Measurements from ENCODE around the gene REXO1. TPM values are rescaled to one million over a fixed set of nuclear protein-coding genes. Genes with fewer than 3 reads are reported as not detected.

The REXO1 gene
- total RNA-seq, 1 experiment from 2014 or later: 52.1 TPM

DNA sequence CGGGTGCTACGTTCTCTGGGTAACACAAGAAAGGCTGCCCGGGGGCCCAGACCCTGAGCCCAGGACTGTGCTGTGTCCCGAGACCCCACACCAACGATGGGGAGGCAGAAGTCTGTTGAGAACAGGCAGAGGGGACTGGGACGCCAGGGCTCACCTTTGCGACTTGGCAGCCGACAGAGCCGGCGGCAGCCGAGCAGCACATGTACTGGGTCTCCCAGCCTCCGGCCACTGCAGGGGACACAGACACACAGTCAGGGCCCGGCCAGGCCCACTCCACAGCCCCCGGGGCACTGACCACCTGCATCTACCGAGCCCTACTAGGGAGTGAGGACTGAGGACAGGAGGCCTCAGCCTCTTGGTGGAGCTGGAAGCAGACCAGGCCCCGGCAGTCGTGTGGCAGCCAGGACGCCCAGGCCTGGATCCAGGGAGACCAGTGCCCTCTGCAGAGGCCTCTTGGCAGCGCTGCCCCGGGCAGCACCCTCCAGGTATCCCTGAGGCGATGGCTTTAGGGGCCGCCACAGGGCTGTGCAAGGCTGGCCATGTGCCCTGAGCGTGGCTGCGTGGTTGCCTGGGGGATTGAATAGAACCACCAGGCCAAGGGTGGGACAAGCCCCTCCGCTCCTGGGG lies 30.6 kb downstream of the REXO1 start:
- no peaks in the 10 kb centered on the region for H3K27me3 ChIP-seq (ENCODE audit: control insufficient read depth, insufficient read depth, low read length)
- H3K27ac ChIP-seq (ENCODE audit: low read length): no peak overlapping the region
- ATAC-seq: no peak
- TF ChIP-seq POLR2AphosphoS5 (IDR thresholded peaks at IDR 0.05; ENCODE audit: low read depth, low read length): no peak
- no peak for TF ChIP-seq SIN3A (IDR thresholded peaks at IDR 0.05; ENCODE audit: borderline replicate concordance, insufficient read depth, low read depth, low read length)
- TF ChIP-seq TCF7L2 (IDR thresholded peaks at IDR 0.05; ENCODE audit: low read depth, low read length): no peak
- TF ChIP-seq, protein P1, sequence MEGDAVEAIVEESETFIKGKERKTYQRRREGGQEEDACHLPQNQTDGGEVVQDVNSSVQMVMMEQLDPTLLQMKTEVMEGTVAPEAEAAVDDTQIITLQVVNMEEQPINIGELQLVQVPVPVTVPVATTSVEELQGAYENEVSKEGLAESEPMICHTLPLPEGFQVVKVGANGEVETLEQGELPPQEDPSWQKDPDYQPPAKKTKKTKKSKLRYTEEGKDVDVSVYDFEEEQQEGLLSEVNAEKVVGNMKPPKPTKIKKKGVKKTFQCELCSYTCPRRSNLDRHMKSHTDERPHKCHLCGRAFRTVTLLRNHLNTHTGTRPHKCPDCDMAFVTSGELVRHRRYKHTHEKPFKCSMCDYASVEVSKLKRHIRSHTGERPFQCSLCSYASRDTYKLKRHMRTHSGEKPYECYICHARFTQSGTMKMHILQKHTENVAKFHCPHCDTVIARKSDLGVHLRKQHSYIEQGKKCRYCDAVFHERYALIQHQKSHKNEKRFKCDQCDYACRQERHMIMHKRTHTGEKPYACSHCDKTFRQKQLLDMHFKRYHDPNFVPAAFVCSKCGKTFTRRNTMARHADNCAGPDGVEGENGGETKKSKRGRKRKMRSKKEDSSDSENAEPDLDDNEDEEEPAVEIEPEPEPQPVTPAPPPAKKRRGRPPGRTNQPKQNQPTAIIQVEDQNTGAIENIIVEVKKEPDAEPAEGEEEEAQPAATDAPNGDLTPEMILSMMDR (IDR thresholded peaks at IDR 0.05): no peak
- TF ChIP-seq, protein P2, sequence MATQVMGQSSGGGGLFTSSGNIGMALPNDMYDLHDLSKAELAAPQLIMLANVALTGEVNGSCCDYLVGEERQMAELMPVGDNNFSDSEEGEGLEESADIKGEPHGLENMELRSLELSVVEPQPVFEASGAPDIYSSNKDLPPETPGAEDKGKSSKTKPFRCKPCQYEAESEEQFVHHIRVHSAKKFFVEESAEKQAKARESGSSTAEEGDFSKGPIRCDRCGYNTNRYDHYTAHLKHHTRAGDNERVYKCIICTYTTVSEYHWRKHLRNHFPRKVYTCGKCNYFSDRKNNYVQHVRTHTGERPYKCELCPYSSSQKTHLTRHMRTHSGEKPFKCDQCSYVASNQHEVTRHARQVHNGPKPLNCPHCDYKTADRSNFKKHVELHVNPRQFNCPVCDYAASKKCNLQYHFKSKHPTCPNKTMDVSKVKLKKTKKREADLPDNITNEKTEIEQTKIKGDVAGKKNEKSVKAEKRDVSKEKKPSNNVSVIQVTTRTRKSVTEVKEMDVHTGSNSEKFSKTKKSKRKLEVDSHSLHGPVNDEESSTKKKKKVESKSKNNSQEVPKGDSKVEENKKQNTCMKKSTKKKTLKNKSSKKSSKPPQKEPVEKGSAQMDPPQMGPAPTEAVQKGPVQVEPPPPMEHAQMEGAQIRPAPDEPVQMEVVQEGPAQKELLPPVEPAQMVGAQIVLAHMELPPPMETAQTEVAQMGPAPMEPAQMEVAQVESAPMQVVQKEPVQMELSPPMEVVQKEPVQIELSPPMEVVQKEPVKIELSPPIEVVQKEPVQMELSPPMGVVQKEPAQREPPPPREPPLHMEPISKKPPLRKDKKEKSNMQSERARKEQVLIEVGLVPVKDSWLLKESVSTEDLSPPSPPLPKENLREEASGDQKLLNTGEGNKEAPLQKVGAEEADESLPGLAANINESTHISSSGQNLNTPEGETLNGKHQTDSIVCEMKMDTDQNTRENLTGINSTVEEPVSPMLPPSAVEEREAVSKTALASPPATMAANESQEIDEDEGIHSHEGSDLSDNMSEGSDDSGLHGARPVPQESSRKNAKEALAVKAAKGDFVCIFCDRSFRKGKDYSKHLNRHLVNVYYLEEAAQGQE (IDR thresholded peaks at IDR 0.05; ENCODE audit: insufficient read depth in 1 of 2, low read depth in 2 of 2, low read length in 1 of 2): no peak
- peaks cover 11% of the 10 kb centered on the region; the same call in 1 of the 2 replicates for H3K4me1 ChIP-seq (ENCODE audit: control insufficient read depth, insufficient read depth, low read length)
- intact Hi-C loops (cut with micrococcal nuclease; ENCODE audit: unreplicated experiment) (no loop called here), in situ Hi-C loops (cut with HindIII; ENCODE audit: low pct_unique_long_range_greater_than_20kb, low sequenced_read_pairs) (no loop called here)
- DNase-seq (ENCODE audit: low read depth, low spot score): no peak
- no peaks in the 10 kb centered on the region for H3K36me3 ChIP-seq (ENCODE audit: control insufficient read depth, insufficient read depth, low read length)
- no TSS peak for BruUV-seq (replicated peaks)
- H3K4me3 ChIP-seq (ENCODE audit: low read depth in 2 of 2, low read length in 2 of 2): no peak overlapping the region
- POLR2A ChIA-PET: no interaction called here
- no peaks in the 10 kb centered on the region for H3K9me3 ChIP-seq (ENCODE audit: control insufficient read depth, insufficient read depth, low read depth, low read length)
- CTCF ChIA-PET: interaction anchor here (0.9 kb wide), 1 partner anchor 20 kb away, joined by 3 read pairs; no protein-coding TSS in a partner anchor

DNA sequence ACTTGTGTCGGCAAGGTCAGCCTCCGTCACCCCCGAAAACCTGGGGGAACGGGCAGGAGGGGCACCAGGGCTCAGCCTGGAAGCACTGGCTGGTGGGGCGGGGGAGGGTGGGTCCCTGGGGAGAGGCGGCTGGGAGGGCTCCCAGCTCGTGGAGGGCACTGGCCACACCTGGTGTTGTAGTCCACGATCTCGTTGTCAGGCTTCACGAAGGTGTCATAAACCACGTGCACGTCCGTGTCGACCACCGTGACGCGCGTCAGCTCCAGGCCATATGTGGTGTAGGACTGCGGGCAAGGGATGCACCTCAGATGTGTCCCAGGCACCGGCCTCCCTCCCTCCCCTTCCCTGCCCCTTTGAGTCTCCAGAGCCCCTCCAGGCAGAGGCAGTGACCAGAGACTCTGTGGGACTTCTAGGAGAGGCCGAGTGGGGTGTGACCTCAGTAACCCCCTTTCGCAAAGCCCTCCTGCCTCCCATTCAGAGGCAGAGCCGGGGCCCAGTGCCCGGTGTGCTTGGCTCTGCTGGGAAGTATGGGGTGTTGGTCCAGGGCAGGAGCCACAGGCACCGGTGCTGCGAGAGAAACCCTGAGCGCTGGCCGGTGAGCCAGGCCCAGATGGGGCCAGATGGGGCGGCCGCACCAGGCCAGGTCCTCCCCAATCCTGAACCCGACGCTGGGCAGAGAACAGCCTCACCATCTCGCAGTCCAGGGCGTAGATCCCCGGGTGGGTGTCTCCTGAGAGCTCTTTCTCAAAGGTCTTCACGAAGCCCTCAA lies 31.6 kb downstream of the REXO1 start:
- no peak for DNase-seq (ENCODE audit: low read depth, low spot score)
- Histone ChIP-seq H3K4me3 (ENCODE audit: low read depth in 2 of 2, low read length in 2 of 2) (no peak overlapping the region), H3K36me3 (ENCODE audit: control insufficient read depth, insufficient read depth, low read length) (no peaks in the 10 kb centered on the region), H3K27ac (ENCODE audit: low read length) (no peak overlapping the region), H3K27me3 (ENCODE audit: control insufficient read depth, insufficient read depth, low read length) (no peaks in the 10 kb centered on the region), H3K9me3 (ENCODE audit: control insufficient read depth, insufficient read depth, low read depth, low read length) (no peaks in the 10 kb centered on the region), H3K4me1 (ENCODE audit: control insufficient read depth, insufficient read depth, low read length) (peaks cover 11% of the 10 kb centered on the region; the same call in 1 of the 2 replicates)
- no peak for ATAC-seq
- TF ChIP-seq, protein P1 (IDR thresholded peaks at IDR 0.05): no peak
- TF ChIP-seq SIN3A (IDR thresholded peaks at IDR 0.05; ENCODE audit: borderline replicate concordance, insufficient read depth, low read depth, low read length) (no peak), TCF7L2 (IDR thresholded peaks at IDR 0.05; ENCODE audit: low read depth, low read length) (no peak), POLR2AphosphoS5 (IDR thresholded peaks at IDR 0.05; ENCODE audit: low read depth, low read length) (no peak)
- POLR2A ChIA-PET: no interaction called here
- intact Hi-C loops (cut with micrococcal nuclease; ENCODE audit: unreplicated experiment) (no loop called here), in situ Hi-C loops (cut with HindIII; ENCODE audit: low pct_unique_long_range_greater_than_20kb, low sequenced_read_pairs) (no loop called here)
- no TSS peak for BruUV-seq (replicated peaks)
- CTCF ChIA-PET: interaction anchor here (0.7 kb wide), 1 partner anchor 38 kb away, joined by 6 read pairs; no protein-coding TSS in a partner anchor

Measured in Panc1 (cell line).